Sciatic nerve (tissue), 2 donors: ENCODE data around the gene VOPP1. TPM values are rescaled to one million over a fixed set of nuclear protein-coding genes. Genes with fewer than 3 reads are reported as not detected.
"Not testable (repeated sequence)": the region's sequence is repeated elsewhere in the genome, so short reads cannot be mapped to it uniquely, and the experiment has no call there.

Source experiments
- ATAC-seq: fragments of 200-7000 bp; cut with Tn5 transposase; one replicate; pipeline ENCODE4 v1.9.1; 2020; ENCODE audit warnings: mild to moderate bottlenecking, moderate library complexity
- DNase-seq: peaks from one replicate; pipeline ENCODE4 v3.0.0-alpha.2; 2020; ENCODE audit warnings: low spot score
- intact Hi-C: fragments of 100-400 bp; cut with DNase I; formaldehyde crosslinking; loops from one replicate; pipeline ENCODE4 v1.14.2; 2022
- total RNA-seq: library from RNA; stranded (reverse); fragmentation: NEBNext Ultra II Directional; extraction: Animal tissue kit (Norgen Biotek cat#: 25700); gene quantifications from one replicate; pipeline ENCODE4 v1.2.1, GENCODE V29; 2021
- donor health status: DM: no; HTN: no; CAD: no.
- donor health status: DM: no; HTN: no; CAD: no.

Gene VOPP1
- total RNA-seq, 1 donor from 2014 or later = 66.2 TPM

- DNase-seq (no peak), ATAC-seq (no peak)
- intact Hi-C loops = no loop called here
Observed at GRCh38 chr7:55588379-55588699, 16.0 kb upstream of the VOPP1 start.

DNA sequence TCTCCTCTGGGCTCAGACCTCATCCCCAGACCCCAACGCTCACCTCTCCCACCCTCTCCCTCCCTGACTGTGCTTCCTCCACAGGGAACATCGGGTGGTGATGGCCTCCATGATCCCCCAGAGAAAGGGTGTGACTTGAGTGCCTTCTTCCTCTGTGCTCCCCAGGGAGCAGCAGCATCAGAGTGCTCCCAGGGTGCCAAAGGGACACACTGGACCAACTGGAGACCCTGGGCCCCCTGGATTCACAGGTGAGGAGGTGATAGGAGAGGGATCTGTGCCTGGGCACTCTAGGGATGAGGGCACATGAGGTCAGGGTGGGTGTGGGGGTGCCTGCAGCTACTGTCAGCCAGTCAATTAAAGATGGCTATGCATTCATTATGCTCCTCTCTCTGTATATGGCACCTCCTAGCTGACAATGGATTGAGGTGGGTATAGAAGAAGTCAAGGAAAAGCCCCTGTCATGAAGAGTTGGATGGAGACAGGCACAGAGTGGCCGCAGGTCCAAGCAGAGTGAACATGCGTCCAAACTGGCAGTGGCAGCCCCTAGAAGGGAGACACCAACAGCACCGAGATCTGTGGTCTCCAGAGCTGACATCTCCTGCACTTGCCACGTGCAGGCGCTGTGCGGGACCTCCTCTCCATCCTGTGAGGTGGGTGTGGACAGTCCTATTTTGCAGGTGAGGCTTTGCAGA lies 15.5 kb upstream of the VOPP1 start:
- DNase-seq (no peak), ATAC-seq (no peak)
- intact Hi-C loops = no loop called here

DNA sequence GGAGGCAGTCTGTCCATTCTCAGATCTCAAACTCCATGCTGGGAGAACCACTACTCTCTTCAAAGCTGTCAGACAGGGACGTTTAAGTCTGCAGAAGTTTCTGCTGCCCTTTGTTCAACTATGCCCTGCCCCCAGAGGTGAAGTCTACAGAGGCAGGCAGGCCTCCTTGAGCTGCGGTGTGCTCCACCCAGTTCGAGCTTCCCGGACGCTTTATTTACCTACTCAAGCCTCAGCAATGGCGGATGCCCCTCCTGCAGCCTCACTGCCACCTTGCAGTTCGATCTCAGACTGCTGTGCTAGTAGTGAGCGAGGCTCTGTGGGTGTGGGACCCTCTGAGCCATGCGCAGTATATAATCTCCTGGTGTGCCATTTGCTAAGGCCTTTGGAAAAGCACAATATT lies 10.4 kb upstream of the VOPP1 start:
- intact Hi-C loops, ATAC-seq, DNase-seq: not testable (repeated sequence)

DNA sequence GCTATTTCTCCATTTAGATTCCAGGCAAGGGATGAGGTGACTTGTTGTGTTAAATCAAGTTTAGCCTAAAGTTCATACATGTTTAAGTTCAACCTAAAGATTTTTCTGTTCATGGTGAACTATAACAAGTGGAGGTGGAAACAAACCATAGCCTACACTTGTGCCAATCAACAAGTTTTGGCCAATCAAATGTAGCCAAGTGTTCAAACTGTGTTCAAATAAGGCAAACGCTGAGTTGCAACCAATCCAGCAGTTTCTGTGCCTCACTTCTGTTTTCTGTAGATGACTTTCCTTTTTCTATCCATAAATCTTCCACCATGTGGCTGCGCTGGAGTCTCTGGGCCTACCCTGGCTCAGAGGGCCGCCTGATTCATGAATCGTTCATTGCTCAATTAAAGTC lies 4.5 kb upstream of the VOPP1 start:
- DNase-seq = no peak
- intact Hi-C loops = loop anchor here (10.0 kb wide), 1 partner anchor 152 kb away; no protein-coding TSS in a partner anchor
- ATAC-seq = no peak

- DNase-seq (no peak), ATAC-seq (no peak)
- intact Hi-C loops = loop anchor here (10.0 kb wide), 1 partner anchor 151 kb away; no protein-coding TSS in a partner anchor
Observed at GRCh38 chr7:55575733-55576132, 3.4 kb upstream of the VOPP1 start.

DNA sequence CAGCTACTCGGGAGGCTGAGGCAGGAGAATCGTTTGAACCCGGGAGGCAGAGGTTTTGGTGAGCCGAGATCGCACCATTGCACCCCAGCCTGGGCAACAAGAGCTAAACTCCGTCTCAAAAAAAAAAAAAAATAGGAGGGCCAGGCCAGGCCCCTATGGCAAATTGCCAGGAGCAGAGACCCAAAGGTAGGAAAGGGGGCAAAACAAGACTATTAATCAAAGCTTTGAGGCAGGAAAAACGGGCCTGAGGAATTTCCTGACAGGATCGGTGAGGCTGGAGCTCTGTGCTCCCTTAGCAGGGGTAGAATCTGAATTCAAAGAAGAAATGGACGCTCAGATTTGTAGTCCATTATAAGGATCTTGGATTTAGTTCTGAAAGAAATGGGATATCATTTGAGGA lies 2.8 kb upstream of the VOPP1 start:
- DNase-seq (no peak), ATAC-seq (no peak)
- intact Hi-C loops = loop anchor here (10.0 kb wide), 1 partner anchor 150 kb away; no protein-coding TSS in a partner anchor

DNA sequence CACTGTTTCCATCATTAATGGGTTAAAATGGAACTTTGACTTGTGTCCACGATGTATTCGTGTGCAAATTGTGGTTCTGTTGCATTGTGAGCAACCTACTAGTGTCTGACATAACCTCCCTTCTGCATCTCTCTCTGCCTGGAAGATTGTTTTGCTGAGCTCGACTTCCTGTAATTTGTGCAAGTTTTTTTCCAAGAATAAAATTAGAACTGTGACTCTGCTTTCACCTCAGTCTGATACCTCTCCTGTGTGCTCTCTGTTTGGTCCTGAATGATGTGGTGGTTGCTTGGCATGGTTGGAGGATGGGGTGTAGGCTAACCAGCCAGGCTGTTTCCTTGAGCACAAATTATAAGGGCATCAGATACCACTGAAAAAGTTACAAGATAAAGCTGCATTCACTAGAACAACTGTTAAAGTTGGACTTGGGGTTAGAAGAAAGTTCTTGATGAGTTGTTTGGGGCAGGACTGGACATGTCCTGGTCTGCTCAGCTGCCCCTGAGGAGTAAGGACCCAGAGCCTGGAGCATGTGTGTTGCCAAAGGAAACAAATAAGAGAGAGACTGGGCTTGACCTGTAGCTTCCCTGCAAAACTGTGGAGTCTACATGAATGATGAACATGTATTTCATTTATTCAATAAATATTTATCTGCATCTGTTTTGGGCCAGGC lies 1.9 kb upstream of the VOPP1 start:
- intact Hi-C loops = loop anchor here (10.0 kb wide), 1 partner anchor 149 kb away; no protein-coding TSS in a partner anchor
- ATAC-seq (no peak), DNase-seq (no peak)

DNA sequence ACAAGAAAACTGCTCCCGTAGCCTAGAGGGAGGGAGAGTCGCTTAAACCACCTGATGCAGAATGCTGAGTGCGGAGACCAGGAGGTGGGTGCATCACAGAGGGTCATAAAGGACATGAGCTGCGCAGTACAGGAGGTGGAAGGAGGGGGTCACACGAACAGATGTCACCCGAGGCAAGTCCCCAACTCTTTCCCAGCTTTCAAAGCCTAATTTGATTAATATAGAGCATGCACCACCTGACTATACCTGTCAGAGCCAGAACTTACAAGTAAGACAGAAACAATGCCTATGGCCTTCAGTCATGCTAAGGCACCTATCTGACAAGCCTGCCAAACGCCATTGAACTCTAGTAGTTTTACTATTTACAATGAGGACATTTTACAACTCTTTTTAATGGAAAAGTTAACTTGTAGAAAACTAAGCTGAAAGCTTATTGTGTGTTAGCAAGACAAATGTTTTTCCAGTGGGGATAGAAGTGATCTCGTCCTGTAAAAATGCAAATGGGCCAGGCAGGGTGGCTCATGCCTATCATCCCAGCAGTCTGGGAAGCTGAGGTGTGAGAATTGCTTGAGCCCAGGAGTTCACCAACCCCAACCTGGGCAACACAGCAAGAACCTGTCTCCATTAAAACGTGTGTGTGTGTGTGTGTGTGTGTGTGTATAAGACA lies 1.1 kb upstream of the VOPP1 start:
- intact Hi-C loops = loop anchor here (10.0 kb wide), 1 partner anchor 149 kb away; no protein-coding TSS in a partner anchor
- ATAC-seq (no peak), DNase-seq (no peak)

GRCh38 chr7:55571511-55572377 lies 558 bp downstream of the VOPP1 start:
- ATAC-seq = peak; percentile 62

GRCh38 chr7:55570939-55571338 lies 1.4 kb downstream of the VOPP1 start:
- ATAC-seq (no peak), DNase-seq (no peak)
- intact Hi-C loops = loop anchor here (10.0 kb wide), 1 partner anchor 146 kb away; no protein-coding TSS in a partner anchor

More at GRCh38 chr7:55571511-55572377, 558 bp downstream of the VOPP1 start:
- peak; percentile 73 for DNase-seq
- intact Hi-C loops = loop anchor here (10.0 kb wide), 1 partner anchor 147 kb away; no protein-coding TSS in a partner anchor

- intact Hi-C loops = loop anchor here (10.0 kb wide), 1 partner anchor 146 kb away; no protein-coding TSS in a partner anchor
- no peak for DNase-seq
- ATAC-seq = no peak
Observed at GRCh38 chr7:55570218-55570873, 2.0 kb downstream of the VOPP1 start.

DNA sequence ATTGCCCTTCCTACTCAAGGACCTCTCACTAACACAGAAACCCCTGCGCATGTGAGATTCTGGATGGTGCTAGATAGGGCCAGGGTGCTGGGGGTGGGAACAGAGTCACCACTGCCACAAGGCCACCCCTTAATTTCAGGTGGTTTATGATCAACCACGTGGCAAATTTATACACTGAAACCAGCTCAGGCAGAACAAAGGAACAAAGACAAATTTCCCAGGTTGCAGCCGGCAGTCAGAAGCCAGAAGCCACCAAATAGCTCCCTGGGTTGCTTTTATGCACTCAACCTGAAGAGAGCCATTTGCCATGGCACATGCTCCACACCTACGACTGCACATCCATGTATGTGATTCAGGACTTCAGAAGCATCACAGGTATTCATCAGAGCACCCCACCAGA lies 2.5 kb downstream of the VOPP1 start:
- intact Hi-C loops = loop anchor here (10.0 kb wide), 1 partner anchor 145 kb away; no protein-coding TSS in a partner anchor
- ATAC-seq (no peak), DNase-seq (no peak)

DNA sequence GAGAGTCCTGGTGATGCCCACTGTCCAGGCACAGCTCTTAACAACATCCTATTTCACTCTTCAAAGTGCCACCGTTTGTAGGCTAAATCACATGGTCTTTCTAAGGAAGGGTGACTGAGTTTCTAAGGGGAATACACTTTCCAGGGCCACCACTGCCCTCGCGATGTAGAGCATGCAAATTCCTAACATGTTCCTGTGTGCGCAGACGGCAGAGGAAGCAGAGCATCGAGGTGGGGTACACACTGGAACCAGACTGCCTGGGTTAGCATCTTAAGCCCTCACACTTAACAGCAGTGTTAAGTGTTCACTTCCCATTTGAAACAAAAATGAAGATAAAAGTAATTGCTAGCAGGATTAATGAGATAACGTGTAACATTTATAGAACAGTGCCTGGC lies 3.0 kb downstream of the VOPP1 start:
- no peak for DNase-seq
- ATAC-seq = no peak
- intact Hi-C loops = no loop called here

- intact Hi-C loops = no loop called here
- ATAC-seq = no peak
- no peak for DNase-seq
Observed at GRCh38 chr7:55568613-55569268, 3.6 kb downstream of the VOPP1 start.

DNA sequence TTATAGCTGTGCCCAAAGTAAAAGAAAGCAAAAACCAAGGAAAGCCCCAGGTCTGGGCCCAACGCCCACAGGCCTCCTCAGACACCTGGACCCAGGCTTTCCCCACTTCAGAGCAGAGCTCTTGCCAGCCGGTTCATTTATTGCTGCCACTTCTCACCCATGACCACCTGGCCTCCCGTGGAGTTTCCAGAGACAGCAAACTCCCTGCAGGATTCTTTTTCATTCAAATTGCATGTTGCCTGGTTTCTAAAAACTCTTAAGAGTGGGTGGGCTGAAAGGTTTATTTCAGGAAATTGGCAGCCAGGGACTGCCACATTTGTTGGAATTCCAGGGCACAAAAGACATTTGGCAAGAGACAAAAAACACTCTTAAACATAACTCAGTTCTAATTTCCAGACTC lies 4.7 kb downstream of the VOPP1 start:
- no peak for DNase-seq
- intact Hi-C loops = no loop called here
- ATAC-seq = no peak

DNA sequence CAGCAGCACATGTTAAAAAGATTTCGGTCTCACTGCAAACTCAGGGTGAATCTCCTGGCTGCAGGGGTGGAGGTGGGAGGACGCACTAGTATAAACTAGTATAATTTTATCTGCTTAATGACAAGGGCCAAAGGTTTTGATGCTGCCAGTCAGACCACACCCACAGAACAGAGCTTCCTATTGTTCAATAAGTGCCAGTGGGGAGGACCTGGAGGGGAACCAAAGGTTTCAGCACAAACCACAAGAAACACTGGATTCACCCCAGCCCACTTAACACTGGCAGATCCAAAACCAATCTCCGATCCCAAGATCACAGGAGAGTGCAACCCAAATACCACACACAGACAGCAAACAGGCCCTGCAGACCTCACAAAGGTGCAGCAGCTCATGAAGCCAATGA lies 6.6 kb downstream of the VOPP1 start:
- intact Hi-C loops = no loop called here
- ATAC-seq = no peak
- no peak for DNase-seq

DNA sequence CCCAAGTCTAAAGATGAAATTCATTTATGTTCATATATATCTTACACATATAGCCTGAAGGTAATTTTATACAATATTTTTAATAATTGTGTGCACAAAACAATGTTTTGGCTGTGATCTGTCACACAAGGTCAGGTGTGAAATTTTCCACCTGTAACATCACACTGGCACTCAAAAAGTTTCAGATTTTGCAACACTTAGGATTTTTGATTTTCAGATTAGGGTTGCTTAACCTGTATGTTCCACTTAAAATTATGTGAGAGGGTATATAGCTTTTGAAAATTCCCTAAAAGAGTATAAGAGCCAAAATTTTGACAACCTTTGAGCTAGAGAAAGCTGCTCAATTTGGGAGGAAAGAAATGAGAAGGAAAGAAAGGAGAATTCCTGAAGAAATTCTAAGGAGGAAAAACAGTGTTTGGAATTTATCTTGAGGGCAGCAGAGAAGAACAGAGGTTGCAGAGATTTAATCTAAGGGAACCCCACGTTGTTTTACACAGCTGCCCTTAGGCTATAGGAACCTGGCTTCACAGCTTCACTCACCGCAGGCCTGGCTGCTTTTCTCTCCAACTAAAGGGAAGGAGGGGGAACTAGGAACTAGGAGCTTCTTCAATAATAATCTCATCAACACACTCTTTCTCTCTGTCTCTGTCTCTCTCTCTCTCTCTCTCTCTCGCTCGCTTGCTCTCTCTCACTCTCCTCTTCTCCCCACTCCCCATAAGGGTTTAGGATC lies 8.5 kb downstream of the VOPP1 start:
- DNase-seq (no peak), ATAC-seq (no peak)
- intact Hi-C loops = no loop called here
